ENCODE results near the gene ACY1.
A peak's percentile ranks its signal among the peaks of the same experiment; 100 is the strongest.

ACY1 gene

GRCh38 chr3:51963951-51964451 lies 19.3 kb upstream of the ACY1 start:
- DNase-seq (ENCODE audit: low read depth, low spot score): no peak

DNA sequence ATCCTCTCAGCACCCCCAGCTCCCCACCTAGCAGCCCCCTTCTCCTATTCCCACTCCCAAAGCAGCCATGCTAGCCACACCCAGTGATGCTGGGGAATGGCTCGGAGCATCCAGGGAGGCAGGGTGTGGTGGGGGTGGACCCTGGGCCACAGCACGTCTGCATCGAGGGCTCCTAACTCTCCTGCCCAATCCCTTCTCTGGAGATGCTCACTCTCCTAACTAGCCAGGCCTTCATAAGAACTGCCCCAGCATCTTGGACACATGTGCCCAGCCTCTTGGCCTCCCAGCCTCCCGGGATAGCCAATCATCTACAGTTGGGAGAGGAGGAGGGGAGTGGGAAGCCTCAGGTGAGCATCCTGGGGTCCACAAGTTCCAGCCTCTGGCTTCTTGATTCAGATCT lies 18.8 kb upstream of the ACY1 start:
- DNase-seq (ENCODE audit: low read depth, low spot score): no peak

DNA sequence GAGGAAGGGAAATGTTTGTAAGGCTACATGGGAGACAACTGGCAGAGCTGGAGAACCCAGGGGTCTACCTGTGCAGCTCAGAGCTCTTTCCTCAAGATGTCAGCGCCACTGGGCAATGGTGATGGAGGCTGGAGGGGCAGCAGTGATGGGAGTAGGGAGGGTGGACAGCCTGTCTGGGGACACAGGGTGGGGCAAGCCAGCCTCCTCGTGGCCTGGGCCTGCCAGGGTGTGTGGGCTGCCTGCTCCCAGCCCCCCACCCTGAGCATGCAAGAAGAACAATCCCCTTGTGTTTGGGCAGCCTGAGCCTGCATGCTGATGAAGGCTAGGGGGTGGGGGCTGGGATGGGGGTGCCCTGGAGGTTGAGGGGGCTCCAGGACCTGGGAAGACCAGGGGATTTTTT lies 17.3 kb upstream of the ACY1 start:
- no peak for DNase-seq (ENCODE audit: low read depth, low spot score)

- no peak for DNase-seq (ENCODE audit: low read depth, low spot score)
Observed at GRCh38 chr3:51966486-51966885, 16.8 kb upstream of the ACY1 start.

GRCh38 chr3:51966922-51967383 lies 16.4 kb upstream of the ACY1 start:
- DNase-seq (ENCODE audit: low read depth, low spot score): no peak

- DNase-seq (ENCODE audit: low read depth, low spot score): no peak
Observed at GRCh38 chr3:51967384-51968169, 15.8 kb upstream of the ACY1 start, which contains the start of gene PCBP4. Gene PCBP4, minus strand, starts transcription at chr3:51967454. Its CDS starts 6,214 bp downstream, at chr3:51961240.

DNA sequence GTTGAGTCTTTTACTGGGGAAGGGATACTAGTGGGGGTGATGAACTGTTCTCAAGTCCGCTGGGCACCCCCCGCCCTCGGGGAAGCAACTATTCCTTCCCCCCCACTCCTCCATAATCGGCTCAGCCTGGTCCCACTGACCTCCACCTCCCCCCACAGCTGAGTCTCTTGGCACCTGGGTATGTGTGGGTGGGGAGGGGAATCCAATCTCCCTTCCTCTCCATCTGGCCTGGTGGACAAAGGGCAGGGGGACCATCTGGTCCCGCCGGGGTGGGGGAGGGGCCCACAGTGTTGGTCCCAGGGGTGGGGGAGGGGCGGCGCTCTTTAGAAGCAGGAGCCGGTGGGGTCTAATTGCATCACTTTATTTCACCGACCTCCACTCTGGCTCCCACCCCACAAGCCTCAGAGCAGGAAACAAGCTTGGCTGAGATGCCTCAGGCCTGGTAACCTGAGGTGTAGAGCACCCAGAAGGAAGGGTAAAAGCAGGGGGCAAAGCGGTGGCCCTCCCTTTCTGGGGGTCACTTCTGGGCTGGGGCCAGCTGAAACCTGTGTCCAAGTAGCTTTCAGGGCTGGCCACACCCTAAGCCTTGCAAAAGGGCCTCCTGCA lies 15.1 kb upstream of the ACY1 start:
- DNase-seq (ENCODE audit: low read depth, low spot score): no peak

DNA sequence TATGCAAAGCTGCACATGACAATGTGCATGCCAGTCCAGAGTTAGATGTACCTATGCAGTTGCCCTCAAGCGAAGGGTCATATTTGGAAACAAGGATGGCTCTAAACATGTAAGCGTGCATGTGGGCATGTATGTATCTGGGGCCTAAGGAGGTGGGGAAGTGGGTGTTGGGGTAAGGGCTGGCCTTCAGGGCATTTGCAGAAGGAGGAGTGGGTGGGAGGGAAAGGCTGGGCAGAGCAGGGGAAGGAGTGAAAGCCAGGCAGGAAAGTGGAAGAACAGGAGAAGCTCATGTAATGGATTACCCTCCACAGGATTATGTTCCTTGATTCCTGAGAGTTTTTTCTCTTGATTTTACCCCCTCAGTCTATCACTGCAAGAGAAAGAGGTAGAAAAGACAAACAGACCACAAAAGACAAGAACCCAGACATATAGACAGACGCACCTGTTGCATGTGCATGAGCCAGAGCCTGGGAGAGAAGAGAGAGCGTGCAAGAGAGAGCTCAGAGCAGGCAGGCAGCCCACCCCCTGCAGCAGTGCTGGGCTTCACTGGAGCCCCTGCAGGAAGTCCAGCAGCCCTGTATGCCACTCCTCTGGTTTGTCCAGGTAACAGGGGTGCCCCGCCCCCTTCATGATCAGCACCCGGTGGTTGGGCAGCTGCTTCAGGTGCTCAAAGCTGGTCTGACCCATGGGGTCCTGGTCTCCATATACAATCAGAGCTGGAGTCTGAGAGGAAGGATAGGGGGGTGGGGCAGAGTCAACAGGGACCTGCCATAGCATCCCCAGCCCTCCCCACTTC lies 14.3 kb upstream of the ACY1 start:
- no peak for DNase-seq (ENCODE audit: low read depth, low spot score)

GRCh38 chr3:51969841-51970240 lies 13.5 kb upstream of the ACY1 start:
- no peak for DNase-seq (ENCODE audit: low read depth, low spot score)

GRCh38 chr3:51970606-51971300 lies 12.6 kb upstream of the ACY1 start:
- DNase-seq (ENCODE audit: low read depth, low spot score): no peak

GRCh38 chr3:51971350-51971749 lies 12.0 kb upstream of the ACY1 start:
- no peak for DNase-seq (ENCODE audit: low read depth, low spot score)

- DNase-seq (ENCODE audit: low read depth, low spot score): no peak
Observed at GRCh38 chr3:51974277-51974962, 8.9 kb upstream of the ACY1 start.

- DNase-seq (ENCODE audit: low read depth, low spot score): no peak
Observed at GRCh38 chr3:51974963-51975851, 8.1 kb upstream of the ACY1 start, which contains the start of gene ABHD14A. Gene ABHD14A, plus strand, starts transcription at chr3:51975064. Its CDS starts 72 bp downstream, at chr3:51975136.

GRCh38 chr3:51975852-51976549 lies 7.3 kb upstream of the ACY1 start:
- peak; percentile 50 for DNase-seq (ENCODE audit: low read depth, low spot score)

- no peak for DNase-seq (ENCODE audit: low read depth, low spot score)
Observed at GRCh38 chr3:51977446-51978142, 5.7 kb upstream of the ACY1 start.

GRCh38 chr3:51978143-51978502 lies 5.2 kb upstream of the ACY1 start:
- DNase-seq (ENCODE audit: low read depth, low spot score): no peak

- DNase-seq (ENCODE audit: low read depth, low spot score): no peak
Observed at GRCh38 chr3:51980253-51980652, 3.1 kb upstream of the ACY1 start.

GRCh38 chr3:51982352-51982837 lies 940 bp upstream of the ACY1 start:
- no peak for DNase-seq (ENCODE audit: low read depth, low spot score)
